ENCODE results near the gene GPRIN2.
"Not testable (repeated sequence)": the region's sequence is repeated elsewhere in the genome, so short reads cannot be mapped to it uniquely, and the experiment has no call there.

Gene GPRIN2

GRCh38 chr10:46537309-46537708, 19.1 kb downstream of the GPRIN2 start:
- DNase-seq (ENCODE audit: low read depth, low spot score) = peak; percentile 72

- DNase-seq (ENCODE audit: low read depth, low spot score) = no peak
Measured at GRCh38 chr10:46536781-46537180, 19.7 kb downstream of the GPRIN2 start.

GRCh38 chr10:46536171-46536570, 20.3 kb downstream of the GPRIN2 start:
- no peak for DNase-seq (ENCODE audit: low read depth, low spot score)

GRCh38 chr10:46534828-46535524, 21.5 kb downstream of the GPRIN2 start:
- no peak for DNase-seq (ENCODE audit: low read depth, low spot score)

GRCh38 chr10:46532256-46532655, 24.2 kb downstream of the GPRIN2 start:
- DNase-seq (ENCODE audit: low read depth, low spot score) = not testable (repeated sequence)

- no peak for DNase-seq (ENCODE audit: low read depth, low spot score)
Measured at GRCh38 chr10:46530249-46531186, 25.9 kb downstream of the GPRIN2 start.

GRCh38 chr10:46529742-46530141, 26.7 kb downstream of the GPRIN2 start:
- not testable (repeated sequence) for DNase-seq (ENCODE audit: low read depth, low spot score)

- DNase-seq (ENCODE audit: low read depth, low spot score) = no peak
Measured at GRCh38 chr10:46528675-46529615, 27.5 kb downstream of the GPRIN2 start.

GRCh38 chr10:46528171-46528671, 28.2 kb downstream of the GPRIN2 start:
- no peak for DNase-seq (ENCODE audit: low read depth, low spot score)

- DNase-seq (ENCODE audit: low read depth, low spot score) = no peak
Measured at GRCh38 chr10:46527241-46527811, 29.1 kb downstream of the GPRIN2 start.

- DNase-seq (ENCODE audit: low read depth, low spot score) = no peak
Measured at GRCh38 chr10:46526682-46527038, 29.8 kb downstream of the GPRIN2 start.

GRCh38 chr10:46525824-46526681, 30.4 kb downstream of the GPRIN2 start:
- DNase-seq (ENCODE audit: low read depth, low spot score) = no peak

- DNase-seq (ENCODE audit: low read depth, low spot score) = no peak
Measured at GRCh38 chr10:46525177-46525823, 31.2 kb downstream of the GPRIN2 start.

- DNase-seq (ENCODE audit: low read depth, low spot score) = peak; percentile 74
Measured at GRCh38 chr10:46524472-46525176, 31.8 kb downstream of the GPRIN2 start.

- no peak for DNase-seq (ENCODE audit: low read depth, low spot score)
Measured at GRCh38 chr10:46523962-46524471, 32.4 kb downstream of the GPRIN2 start.

- DNase-seq (ENCODE audit: low read depth, low spot score) = peak; percentile 71
Measured at GRCh38 chr10:46523119-46523961, 33.1 kb downstream of the GPRIN2 start.

- DNase-seq (ENCODE audit: low read depth, low spot score) = no peak
Measured at GRCh38 chr10:46522295-46523118, 34.0 kb downstream of the GPRIN2 start.
